ENCODE data around the gene UBAC1.

DNA sequence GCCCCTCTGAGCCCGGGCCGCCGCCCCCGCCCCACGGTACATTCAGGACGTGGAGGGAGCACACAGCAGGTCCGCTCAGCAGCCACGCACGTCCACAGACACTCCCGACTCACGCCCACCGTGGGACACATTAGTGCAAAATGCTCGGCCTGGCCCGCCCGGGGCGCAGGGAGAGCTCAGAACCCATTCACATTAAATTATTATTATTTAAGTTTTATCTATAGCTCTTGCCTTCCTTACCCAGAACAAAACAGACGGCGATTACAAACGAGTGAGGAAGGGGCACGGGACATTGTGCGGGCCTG, 47.5 kb upstream of the UBAC1 start:
- TF ChIP-seq, protein P1, sequence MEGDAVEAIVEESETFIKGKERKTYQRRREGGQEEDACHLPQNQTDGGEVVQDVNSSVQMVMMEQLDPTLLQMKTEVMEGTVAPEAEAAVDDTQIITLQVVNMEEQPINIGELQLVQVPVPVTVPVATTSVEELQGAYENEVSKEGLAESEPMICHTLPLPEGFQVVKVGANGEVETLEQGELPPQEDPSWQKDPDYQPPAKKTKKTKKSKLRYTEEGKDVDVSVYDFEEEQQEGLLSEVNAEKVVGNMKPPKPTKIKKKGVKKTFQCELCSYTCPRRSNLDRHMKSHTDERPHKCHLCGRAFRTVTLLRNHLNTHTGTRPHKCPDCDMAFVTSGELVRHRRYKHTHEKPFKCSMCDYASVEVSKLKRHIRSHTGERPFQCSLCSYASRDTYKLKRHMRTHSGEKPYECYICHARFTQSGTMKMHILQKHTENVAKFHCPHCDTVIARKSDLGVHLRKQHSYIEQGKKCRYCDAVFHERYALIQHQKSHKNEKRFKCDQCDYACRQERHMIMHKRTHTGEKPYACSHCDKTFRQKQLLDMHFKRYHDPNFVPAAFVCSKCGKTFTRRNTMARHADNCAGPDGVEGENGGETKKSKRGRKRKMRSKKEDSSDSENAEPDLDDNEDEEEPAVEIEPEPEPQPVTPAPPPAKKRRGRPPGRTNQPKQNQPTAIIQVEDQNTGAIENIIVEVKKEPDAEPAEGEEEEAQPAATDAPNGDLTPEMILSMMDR (IDR thresholded peaks at IDR 0.05; ENCODE audit: poor library complexity): no peak
- no peak for TF ChIP-seq EZH2 (IDR thresholded peaks at IDR 0.05; ENCODE audit: borderline replicate concordance)

Measured in hepatocyte (in vitro differentiated cells).